ENCODE measurements around the gene AXIN1.

AXIN1 gene

GRCh38 chr16:375927-376816, 23.6 kb upstream of the AXIN1 start:
- Histone ChIP-seq H3K27me3 (ENCODE audit: control insufficient read depth in 5 of 5, insufficient read depth in 4 of 5, low read length in 5 of 5) (no peaks in the 10 kb centered on the region), H3K9me3 (ENCODE audit: control insufficient read depth in 5 of 5, low read length in 5 of 5) (no peaks in the 10 kb centered on the region), H3K4me3 (ENCODE audit: low read depth in 1 of 5, low read length in 5 of 5) (no peak overlapping the region), H3K36me3 (ENCODE audit: control insufficient read depth in 5 of 5, insufficient read depth in 5 of 5, low read length in 5 of 5) (peaks cover 0 to 62% (median 54%) of the 10 kb centered on the region in 5 donors), H3K4me1 (ENCODE audit: control insufficient read depth in 5 of 5, insufficient read depth in 5 of 5, low read length in 5 of 5) (peaks cover 0 to 20% (median 17%) of the 10 kb centered on the region in 5 donors), H3K9ac (ENCODE audit: low read length in 5 of 5) (no peak overlapping the region), H3K27ac (ENCODE audit: low read depth, low read length) (no peak overlapping the region)

DNA sequence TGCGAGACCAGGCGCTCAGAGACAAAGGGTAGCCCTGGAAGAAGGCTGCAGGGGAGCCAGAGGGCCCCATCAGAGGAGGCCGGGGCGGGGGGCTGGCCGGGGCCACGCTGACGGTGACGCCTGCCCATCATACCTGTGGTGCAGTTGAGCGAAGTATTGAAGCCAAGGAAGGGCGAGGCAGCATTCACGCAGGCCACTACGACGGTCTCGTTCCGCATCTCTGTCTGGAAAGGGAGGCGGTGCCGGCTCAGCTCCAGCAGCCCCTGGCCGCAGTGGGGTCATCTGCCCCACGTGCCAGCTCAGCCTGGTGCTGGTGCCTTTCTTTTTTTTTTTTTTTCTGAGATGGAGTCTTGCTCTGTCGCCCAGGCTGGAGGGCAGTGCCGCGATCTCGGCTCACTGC, 22.7 kb upstream of the AXIN1 start:
- Histone ChIP-seq H3K36me3 (ENCODE audit: control insufficient read depth in 5 of 5, insufficient read depth in 5 of 5, low read length in 5 of 5) (peaks cover 0 to 62% (median 54%) of the 10 kb centered on the region in 5 donors), H3K27ac (ENCODE audit: low read depth, low read length) (no peak overlapping the region), H3K9me3 (ENCODE audit: control insufficient read depth in 5 of 5, low read length in 5 of 5) (no peaks in the 10 kb centered on the region), H3K4me3 (ENCODE audit: low read depth in 1 of 5, low read length in 5 of 5) (no peak overlapping the region), H3K4me1 (ENCODE audit: control insufficient read depth in 5 of 5, insufficient read depth in 5 of 5, low read length in 5 of 5) (peaks cover 0 to 18% (median 14%) of the 10 kb centered on the region in 5 donors), H3K9ac (ENCODE audit: low read length in 5 of 5) (no peak overlapping the region), H3K27me3 (ENCODE audit: control insufficient read depth in 5 of 5, insufficient read depth in 4 of 5, low read length in 5 of 5) (no peaks in the 10 kb centered on the region)

DNA sequence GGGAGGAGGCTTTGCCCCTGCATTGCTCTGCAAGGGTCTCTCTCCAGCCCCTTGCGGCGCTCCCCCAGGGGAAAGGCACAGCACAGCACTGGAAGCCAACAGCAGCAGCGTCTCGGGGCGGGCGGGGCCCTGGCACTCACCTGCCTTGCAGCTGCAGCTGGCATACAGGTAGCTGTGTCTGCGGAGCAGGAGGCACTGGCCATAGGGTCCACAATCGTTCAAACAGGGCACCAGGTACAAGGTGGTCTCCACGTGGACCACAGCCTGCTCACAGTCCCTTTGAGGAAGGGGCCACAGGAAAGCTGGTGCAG, 22.0 kb upstream of the AXIN1 start:
- H3K9ac ChIP-seq (ENCODE audit: low read length in 5 of 5), result no peak overlapping the region
- H3K27me3 ChIP-seq (ENCODE audit: control insufficient read depth in 5 of 5, insufficient read depth in 4 of 5, low read length in 5 of 5), result no peaks in the 10 kb centered on the region
- H3K4me3 ChIP-seq (ENCODE audit: low read depth in 1 of 5, low read length in 5 of 5), result no peak overlapping the region
- no peaks in the 10 kb centered on the region for H3K9me3 ChIP-seq (ENCODE audit: control insufficient read depth in 5 of 5, low read length in 5 of 5)
- peaks cover 0 to 62% (median 54%) of the 10 kb centered on the region in 5 donors for H3K36me3 ChIP-seq (ENCODE audit: control insufficient read depth in 5 of 5, insufficient read depth in 5 of 5, low read length in 5 of 5)
- H3K4me1 ChIP-seq (ENCODE audit: control insufficient read depth in 5 of 5, insufficient read depth in 5 of 5, low read length in 5 of 5), result peaks cover 0 to 18% (median 13%) of the 10 kb centered on the region in 5 donors
- H3K27ac ChIP-seq (ENCODE audit: low read depth, low read length), result no peak overlapping the region

DNA sequence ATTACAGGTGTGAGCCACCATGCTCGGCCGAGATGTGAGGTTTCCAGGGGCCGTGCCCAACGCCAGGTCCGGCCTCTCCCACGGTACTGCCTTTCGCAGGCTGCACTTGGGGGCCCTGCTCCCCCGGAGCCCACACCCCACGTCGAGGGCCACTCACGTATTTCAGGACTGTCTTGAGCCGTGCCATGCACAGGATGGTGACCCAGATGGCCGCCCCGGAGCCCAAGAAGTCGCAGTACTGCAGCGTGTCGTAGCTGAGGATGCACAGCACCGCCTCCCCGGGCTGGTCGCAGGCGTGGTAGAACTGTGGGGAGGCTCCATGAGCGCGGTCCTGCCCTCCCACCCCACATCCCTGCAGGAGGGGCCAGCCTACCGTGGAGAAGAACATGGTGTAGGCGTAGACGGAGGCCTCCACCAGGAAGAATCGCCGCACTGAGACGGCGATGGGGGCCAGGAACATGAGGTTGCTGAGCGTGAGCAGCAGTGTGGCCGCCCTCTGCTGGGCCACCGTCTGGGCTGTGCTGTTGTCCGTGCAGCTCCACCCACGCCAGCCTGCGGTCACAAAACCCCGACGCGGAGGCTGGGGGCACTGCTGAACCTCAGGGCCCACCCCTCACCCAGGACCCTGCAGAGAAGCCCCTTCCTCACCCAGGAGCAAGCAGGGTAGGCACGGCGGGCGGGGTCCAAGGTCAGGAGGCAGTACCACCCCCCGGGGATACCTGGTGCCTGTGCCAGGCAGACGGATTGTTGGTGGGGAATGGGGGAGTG, 21.5 kb upstream of the AXIN1 start:
- no peaks in the 10 kb centered on the region for H3K9me3 ChIP-seq (ENCODE audit: control insufficient read depth in 5 of 5, low read length in 5 of 5)
- no peak overlapping the region for H3K27ac ChIP-seq (ENCODE audit: low read depth, low read length)
- H3K4me3 ChIP-seq (ENCODE audit: low read depth in 1 of 5, low read length in 5 of 5), result no peak overlapping the region
- H3K27me3 ChIP-seq (ENCODE audit: control insufficient read depth in 5 of 5, insufficient read depth in 4 of 5, low read length in 5 of 5), result no peaks in the 10 kb centered on the region
- H3K4me1 ChIP-seq (ENCODE audit: control insufficient read depth in 5 of 5, insufficient read depth in 5 of 5, low read length in 5 of 5), result peaks cover 0 to 18% (median 14%) of the 10 kb centered on the region in 5 donors
- H3K9ac ChIP-seq (ENCODE audit: low read length in 5 of 5), result no peak overlapping the region
- peaks cover 0 to 63% (median 54%) of the 10 kb centered on the region in 5 donors for H3K36me3 ChIP-seq (ENCODE audit: control insufficient read depth in 5 of 5, insufficient read depth in 5 of 5, low read length in 5 of 5)

DNA sequence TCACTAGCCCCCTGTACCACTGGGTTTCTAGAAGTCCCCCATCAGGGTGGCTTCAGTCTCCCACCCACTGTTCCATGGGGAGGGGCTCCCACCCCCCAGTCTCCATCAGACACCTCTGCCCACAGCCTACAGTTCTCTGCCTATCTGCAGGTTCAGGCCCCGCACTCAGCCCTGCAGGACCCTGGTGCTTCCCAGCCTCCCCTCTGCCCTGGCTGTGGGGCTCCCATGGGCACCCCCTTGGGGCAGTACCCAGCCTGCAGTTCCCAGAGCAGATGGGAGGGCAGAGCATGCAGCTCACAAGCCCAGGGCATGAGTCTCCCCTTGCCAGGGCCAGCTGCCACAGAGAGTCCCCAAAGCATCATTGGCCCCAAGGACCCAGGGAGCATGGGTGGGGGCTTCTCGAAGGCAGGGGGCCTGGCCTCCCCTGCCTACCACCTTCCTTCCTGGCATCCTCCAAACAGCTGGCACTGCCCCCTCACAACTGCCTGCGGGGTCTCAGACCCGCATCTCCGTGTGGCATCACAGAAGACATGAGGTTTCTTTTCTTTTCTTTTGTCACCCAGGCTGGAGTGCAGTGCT, 20.6 kb upstream of the AXIN1 start:
- Histone ChIP-seq H3K27ac (ENCODE audit: low read depth, low read length) (no peak overlapping the region), H3K36me3 (ENCODE audit: control insufficient read depth in 5 of 5, insufficient read depth in 5 of 5, low read length in 5 of 5) (peaks cover 0 to 72% (median 63%) of the 10 kb centered on the region in 5 donors), H3K9me3 (ENCODE audit: control insufficient read depth in 5 of 5, low read length in 5 of 5) (no peaks in the 10 kb centered on the region), H3K9ac (ENCODE audit: low read length in 5 of 5) (no peak overlapping the region), H3K27me3 (ENCODE audit: control insufficient read depth in 5 of 5, insufficient read depth in 4 of 5, low read length in 5 of 5) (no peaks in the 10 kb centered on the region), H3K4me3 (ENCODE audit: low read depth in 1 of 5, low read length in 5 of 5) (no peak overlapping the region), H3K4me1 (ENCODE audit: control insufficient read depth in 5 of 5, insufficient read depth in 5 of 5, low read length in 5 of 5) (peaks cover 0 to 19% (median 14%) of the 10 kb centered on the region in 5 donors)

DNA sequence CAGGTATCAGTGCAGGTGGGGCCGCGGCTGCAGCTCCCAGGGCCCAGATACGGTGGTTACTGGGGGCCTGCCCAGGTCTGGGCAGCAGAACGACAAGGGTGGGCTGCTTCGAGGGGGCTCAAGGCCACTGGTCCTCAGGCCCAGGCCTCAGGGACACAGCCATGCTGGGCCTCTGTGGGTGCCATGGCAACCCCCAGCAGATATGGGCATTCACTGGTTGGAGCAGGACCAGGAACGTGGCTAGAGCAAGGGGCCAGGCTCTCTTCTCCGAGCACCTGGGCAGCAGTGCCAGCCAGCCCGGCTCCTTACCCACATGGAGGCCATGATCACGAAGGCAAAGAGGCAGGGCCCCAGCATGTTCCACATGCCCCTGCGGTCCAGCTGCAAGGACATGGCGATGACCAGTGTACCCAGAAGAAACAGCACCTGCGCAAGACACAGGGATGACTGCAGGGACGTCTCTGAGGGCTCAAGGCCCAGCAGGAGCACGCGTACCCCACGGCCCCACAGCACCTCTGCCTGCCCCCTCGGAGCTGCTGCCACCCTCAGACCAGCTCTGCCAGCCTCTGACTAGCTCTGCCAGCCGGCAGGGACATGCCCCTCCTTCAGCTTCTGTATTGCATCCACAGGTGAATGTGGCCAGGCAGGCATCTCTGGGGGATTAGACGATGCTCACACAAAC, 19.9 kb upstream of the AXIN1 start:
- Histone ChIP-seq H3K36me3 (ENCODE audit: control insufficient read depth in 5 of 5, insufficient read depth in 5 of 5, low read length in 5 of 5) (peaks cover 0 to 75% (median 69%) of the 10 kb centered on the region in 5 donors), H3K4me3 (ENCODE audit: low read depth in 1 of 5, low read length in 5 of 5) (no peak overlapping the region), H3K9ac (ENCODE audit: low read length in 5 of 5) (no peak overlapping the region), H3K4me1 (ENCODE audit: control insufficient read depth in 5 of 5, insufficient read depth in 5 of 5, low read length in 5 of 5) (peaks cover 0 to 19% (median 14%) of the 10 kb centered on the region in 5 donors), H3K27me3 (ENCODE audit: control insufficient read depth in 5 of 5, insufficient read depth in 4 of 5, low read length in 5 of 5) (no peaks in the 10 kb centered on the region), H3K27ac (ENCODE audit: low read depth, low read length) (no peak overlapping the region), H3K9me3 (ENCODE audit: control insufficient read depth in 5 of 5, low read length in 5 of 5) (no peaks in the 10 kb centered on the region)

DNA sequence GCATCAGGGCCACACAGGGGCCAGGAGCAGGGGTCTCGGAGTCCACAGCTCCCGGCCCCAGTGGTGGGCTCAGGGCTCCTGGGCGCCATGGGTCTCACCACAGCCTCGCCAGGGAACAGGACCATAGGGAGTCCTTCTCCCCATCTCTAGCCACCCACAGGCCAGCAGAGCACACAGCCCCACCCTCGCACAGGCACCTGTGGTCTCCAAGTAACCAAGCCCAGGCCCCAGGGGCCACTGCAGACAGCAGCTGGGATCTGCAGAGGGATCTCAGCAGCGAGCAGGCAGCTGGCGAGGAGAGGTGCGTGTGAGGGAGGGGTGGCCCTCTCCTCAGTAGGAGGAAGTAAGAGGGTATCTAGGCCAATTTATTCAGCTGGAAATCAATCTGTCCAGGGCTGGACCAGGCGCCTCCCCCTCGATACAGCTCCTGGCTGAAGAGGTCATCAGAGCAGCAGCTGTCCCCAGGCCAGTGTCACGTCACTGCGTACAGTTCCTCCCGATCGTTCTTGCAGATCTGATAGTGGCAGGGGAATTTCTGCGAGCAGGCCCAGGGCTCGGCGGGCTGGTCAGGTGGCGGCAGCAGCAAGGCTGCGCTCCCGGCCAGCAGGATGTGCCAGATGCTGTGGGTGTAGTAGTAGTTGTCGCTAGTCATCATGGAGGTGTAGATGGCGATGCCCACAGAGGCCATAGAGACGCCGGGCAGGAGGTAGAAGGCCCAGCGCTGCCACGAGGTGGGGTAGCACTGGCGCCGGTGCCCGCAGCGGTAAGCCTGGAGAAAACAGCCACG, 19.2 kb upstream of the AXIN1 start:
- H3K27me3 ChIP-seq (ENCODE audit: control insufficient read depth in 5 of 5, insufficient read depth in 4 of 5, low read length in 5 of 5), result no peaks in the 10 kb centered on the region
- H3K9me3 ChIP-seq (ENCODE audit: control insufficient read depth in 5 of 5, low read length in 5 of 5), result no peaks in the 10 kb centered on the region
- no peak overlapping the region for H3K4me3 ChIP-seq (ENCODE audit: low read depth in 1 of 5, low read length in 5 of 5)
- peaks cover 0 to 75% (median 69%) of the 10 kb centered on the region in 5 donors for H3K36me3 ChIP-seq (ENCODE audit: control insufficient read depth in 5 of 5, insufficient read depth in 5 of 5, low read length in 5 of 5)
- no peak overlapping the region for H3K9ac ChIP-seq (ENCODE audit: low read length in 5 of 5)
- peaks cover 0 to 19% (median 14%) of the 10 kb centered on the region in 5 donors for H3K4me1 ChIP-seq (ENCODE audit: control insufficient read depth in 5 of 5, insufficient read depth in 5 of 5, low read length in 5 of 5)
- no peak overlapping the region for H3K27ac ChIP-seq (ENCODE audit: low read depth, low read length)

- H3K9ac ChIP-seq (ENCODE audit: low read length in 5 of 5), result peak overlapping the region in 4 of 5 donors; percentile 51 to 80 (median 56)
- peak overlapping the region; percentile 75 for H3K27ac ChIP-seq (ENCODE audit: low read depth, low read length)
- no peaks in the 10 kb centered on the region for H3K9me3 ChIP-seq (ENCODE audit: control insufficient read depth in 5 of 5, low read length in 5 of 5)
- peaks cover 0 to 75% (median 65%) of the 10 kb centered on the region in 5 donors for H3K36me3 ChIP-seq (ENCODE audit: control insufficient read depth in 5 of 5, insufficient read depth in 5 of 5, low read length in 5 of 5)
- peak overlapping the region in 1 of 5 donors; percentile 47 for H3K4me3 ChIP-seq (ENCODE audit: low read depth in 1 of 5, low read length in 5 of 5)
- peaks cover 0 to 19% (median 14%) of the 10 kb centered on the region in 5 donors for H3K4me1 ChIP-seq (ENCODE audit: control insufficient read depth in 5 of 5, insufficient read depth in 5 of 5, low read length in 5 of 5)
- no peaks in the 10 kb centered on the region for H3K27me3 ChIP-seq (ENCODE audit: control insufficient read depth in 5 of 5, insufficient read depth in 4 of 5, low read length in 5 of 5)
These were observed 18.5 kb upstream of the AXIN1 start for GRCh38 chr16:370979-371514.

- Histone ChIP-seq H3K27ac (ENCODE audit: low read depth, low read length) (peak within 1 kb of the TSS; percentile 75), H3K9ac (ENCODE audit: low read length in 5 of 5) (peak within 1 kb of the TSS in 4 of 5 donors; percentile 53 to 80 (median 61)), H3K4me1 (ENCODE audit: control insufficient read depth in 5 of 5, insufficient read depth in 5 of 5, low read length in 5 of 5) (peaks cover 0 to 19% (median 14%) of the 10 kb centered on the region in 5 donors), H3K27me3 (ENCODE audit: control insufficient read depth in 5 of 5, insufficient read depth in 4 of 5, low read length in 5 of 5) (no peaks in the 10 kb centered on the region), H3K9me3 (ENCODE audit: control insufficient read depth in 5 of 5, low read length in 5 of 5) (no peaks in the 10 kb centered on the region), H3K36me3 (ENCODE audit: control insufficient read depth in 5 of 5, insufficient read depth in 5 of 5, low read length in 5 of 5) (peaks cover 0 to 70% (median 63%) of the 10 kb centered on the region in 5 donors), H3K4me3 (ENCODE audit: low read depth in 1 of 5, low read length in 5 of 5) (peak within 1 kb of the TSS in 4 of 5 donors; percentile 27 to 58 (median 37))
These were observed 17.9 kb upstream of the AXIN1 start, which contains the start of gene MRPL28 for GRCh38 chr16:370443-370842. MRPL28 (minus strand) TSS chr16:370538; CDS start chr16:370218, 320 bp downstream.

Measured in subcutaneous abdominal adipose tissue (tissue), 5 donors.